K562 (cell line): Measurements from ENCODE around the gene MAP2K7. TPM values are rescaled to one million over a fixed set of nuclear protein-coding genes. Genes with fewer than 3 reads are reported as not detected.
A peak's percentile ranks its signal among the peaks of the same experiment; 100 is the strongest.

Experiments used
- BACH1 ChIP-seq: fragments of 200-800 bp; sonication (Bioruptor generic); IDR thresholded peaks from 2 replicates; pipeline ENCODE4 v1.6.1; 2016; ENCODE audit warnings: missing genetic modification characterization, missing compliant biosample characterization
- E2F8 ChIP-seq: fragments of 450-650 bp; IDR thresholded peaks from 2 replicates; pipeline ENCODE4 v1.7.1; 2018; ENCODE audit warnings: mild to moderate bottlenecking, low read depth; ENCODE audit not compliant: partially characterized antibody
- EZH2 ChIP-seq: IDR thresholded peaks from 2 replicates; pipeline ENCODE4 v1.6.1; 2012; ENCODE audit warnings: low read depth, mild to moderate bottlenecking, inconsistent platforms, low read length, borderline replicate concordance
- KDM2B ChIP-seq: fragments of 250-450 bp; sonication (Bioruptor Pico); IDR thresholded peaks from 2 replicates; pipeline ENCODE4 v1.8.0; 2021; ENCODE audit warnings: mild to moderate bottlenecking, moderate library complexity
- MEF2D ChIP-seq: conservative IDR thresholded peaks from 2 replicates; pipeline ENCODE4 v1.6.1; 2016; ENCODE audit warnings: low read depth, missing genetic modification characterization, missing compliant biosample characterization
- MTA2 ChIP-seq: fragments of 450-650 bp; IDR thresholded peaks from 2 replicates; pipeline ENCODE4 v1.6.1; 2016; ENCODE audit warnings: low read depth
- NR2C1 ChIP-seq, 2 experiments: fragments of 450-650 bp; IDR thresholded peaks; 2 replicates each; pipeline ENCODE4 v1.6.1; 2017; ENCODE audit warnings: mild to moderate bottlenecking in 2 of 2, antibody characterized with exemption in 1 of 2, inconsistent platforms in 1 of 2, missing compliant biosample characterization in 1 of 2, missing genetic modification characterization in 1 of 2
- NR2F6 ChIP-seq: fragments of 450-650 bp; formaldehyde crosslinking; IDR thresholded peaks from 2 replicates; pipeline ENCODE4 v1.4.0; 2020; ENCODE audit warnings: mild to moderate bottlenecking
- NRF1 ChIP-seq, 2 experiments: fragments of 450-650 bp; IDR thresholded peaks in 1 of 2; conservative IDR thresholded peaks in 1 of 2; 2 replicates each; pipeline ENCODE4 v1.6.1; 2014; ENCODE audit warnings: mild to moderate bottlenecking in 2 of 2
- PCBP1 ChIP-seq: fragments of 200-400 bp; formaldehyde crosslinking; IDR thresholded peaks from 2 replicates; pipeline ENCODE4 v1.6.1; 2018; ENCODE audit warnings: mild to moderate bottlenecking, low read depth, low read length; ENCODE audit not compliant: poor library complexity, severe bottlenecking
- RBFOX2 ChIP-seq: fragments of 200-400 bp; formaldehyde crosslinking; IDR thresholded peaks from 2 replicates; pipeline ENCODE4 v1.6.1; 2017; ENCODE audit warnings: low read depth, mild to moderate bottlenecking, low read length, moderate library complexity
- RBM25 ChIP-seq: fragments of 200-400 bp; formaldehyde crosslinking; IDR thresholded peaks from 2 replicates; pipeline ENCODE4 v1.6.1; 2018; ENCODE audit warnings: low read length, low read depth, moderate library complexity; ENCODE audit not compliant: severe bottlenecking
- TOE1 ChIP-seq, 2 experiments: fragments of 450-650 bp in 1 of 2; sonication (generic) in 1 of 2; formaldehyde crosslinking in 1 of 2; IDR thresholded peaks; 2 replicates each; pipeline versions ENCODE4 v1.7.1 to v1.8.0; 2016 to 2022; ENCODE audit warnings: borderline replicate concordance in 2 of 2, mild to moderate bottlenecking in 2 of 2, antibody characterized with exemption in 1 of 2, inconsistent platforms in 1 of 2, low read depth in 1 of 2, missing genetic modification reagents in 1 of 2, moderate library complexity in 1 of 2
- ZBED1 ChIP-seq: IDR thresholded peaks from 2 replicates; pipeline ENCODE4 v1.6.1; 2014
- ZC3H4 ChIP-seq: sonication (generic); formaldehyde crosslinking; IDR thresholded peaks from 2 replicates; pipeline ENCODE4 v1.9.0; 2021; ENCODE audit warnings: missing genetic modification reagents, borderline replicate concordance
- ZNF224 ChIP-seq: sonication (generic); formaldehyde crosslinking; IDR thresholded peaks from 2 replicates; pipeline ENCODE4 v1.8.0; 2022; ENCODE audit warnings: mild to moderate bottlenecking, missing genetic modification reagents
- polyA plus RNA-seq, 8 experiments: library from polyadenylated mRNA; depleted of rRNA in 4 of 8; stranded (reverse) in 5 of 8; unstranded in 3 of 8; fragments of >200 nt; fragmentation: Nextera tagmentation in 2 of 8; fragmentation: Illumina TruSeq in 1 of 8; extraction: Ambion mirVana in 2 of 8; extraction: Trizol in 1 of 8; gene quantifications; 2 replicates each; pipeline versions ENCODE4 v1.2.1 to v1.2.3, GENCODE V29; 2011 to 2014; ENCODE audit warnings: inconsistent platforms in 1 of 8, missing spikeins in 1 of 8
- total RNA-seq, 7 experiments: library from RNA; depleted of rRNA in 6 of 7; stranded (reverse); fragments of >200 nt in 6 of 7; fragmentation: Illumina TruSeq in 2 of 7; extraction: Trizol in 2 of 7; gene quantifications; 2 replicates each; pipeline versions ENCODE4 v1.2.1 to v1.2.3, GENCODE V29; 2011 to 2021; ENCODE audit warnings: low replicate concordance in 1 of 7
- TF ChIP-seq, protein P1 (sequence below), 2 experiments: fragments of 450-650 bp in 1 of 2; IDR thresholded peaks; 2 replicates each; pipeline ENCODE4 v1.6.1; 2011 to 2017; ENCODE audit warnings: low read depth in 2 of 2, antibody characterized with exemption in 1 of 2, borderline replicate concordance in 1 of 2, low read length in 1 of 2, mild to moderate bottlenecking in 1 of 2, mixed read lengths in 1 of 2; ENCODE audit not compliant: control insufficient read depth in 1 of 2
- TF ChIP-seq, protein P2 (sequence below): fragments of 450-650 bp; IDR thresholded peaks from 2 replicates; pipeline ENCODE4 v1.6.1; 2014; ENCODE audit warnings: low read depth, mild to moderate bottlenecking, moderate library complexity, borderline replicate concordance

Gene MAP2K7
- total and polyA plus RNA-seq, 9 of the 15 experiments (the other 6 are each of a cell fraction or from before 2014, with no cell fraction given): 0.51 to 45.8 (median 14.1) TPM

DNA sequence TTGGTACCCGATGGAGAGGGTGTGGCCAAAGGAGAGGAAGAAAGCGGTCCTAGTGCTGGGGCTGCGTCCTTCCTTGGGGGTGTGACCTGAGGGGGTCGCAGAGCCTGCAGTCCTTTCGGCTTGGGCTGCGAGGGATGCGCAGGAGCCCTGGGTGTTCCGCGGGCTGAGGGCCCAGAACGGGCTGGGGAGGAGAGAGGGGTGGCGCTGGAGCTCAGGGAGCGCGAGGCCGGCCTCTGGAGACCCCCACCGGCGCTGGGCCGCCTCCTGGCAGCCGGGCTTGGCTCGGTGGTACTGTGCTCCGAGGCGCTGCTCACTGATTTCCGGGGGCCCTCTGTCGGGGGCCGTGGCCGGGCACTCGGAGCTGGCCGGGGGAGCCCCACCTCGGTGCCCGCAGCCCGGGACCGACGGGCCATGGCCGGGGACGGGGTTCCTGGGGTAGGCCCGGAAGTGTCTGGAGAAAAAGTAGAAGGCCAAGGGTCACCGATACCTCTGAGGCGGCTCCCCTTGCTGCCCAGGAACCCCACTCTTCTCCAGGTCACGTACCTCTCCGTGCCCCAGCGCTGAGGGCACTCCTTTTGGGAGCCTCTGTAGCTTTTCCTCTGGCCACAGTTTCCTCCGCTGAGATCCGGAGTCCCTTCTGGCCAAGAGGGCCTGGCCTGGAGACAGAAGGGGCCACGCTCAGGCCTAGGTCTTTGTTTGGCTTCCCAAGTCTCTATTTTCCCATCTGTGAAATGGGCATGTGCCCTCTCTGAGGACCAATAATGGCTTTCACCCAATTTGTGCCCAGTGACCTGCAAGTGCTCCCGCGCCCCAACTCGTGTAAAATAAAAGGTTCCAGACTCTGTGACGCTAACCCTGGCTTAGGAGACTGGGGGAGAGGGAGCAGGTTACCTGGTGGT lies 31.1 kb upstream of the MAP2K7 start (continued):
- TF ChIP-seq RBFOX2 (no peak), MTA2 (no peak), ZNF224 (CRISPR knock-in tag) (no peak), NR2C1 (IDR thresholded peaks at IDR 0.05) (no peak), NR2C1 (tag; IDR thresholded peaks at IDR 0.05) (no peak), EZH2 (no peak), TOE1 (IDR thresholded peaks at IDR 0.05; ENCODE audit: borderline replicate concordance) (no peak), TOE1 (CRISPR knock-in tag; IDR thresholded peaks at IDR 0.05; ENCODE audit: borderline replicate concordance, low read depth) (0 out of 2 replicates have a peak, but pooled peaks have one; percentile 34), ZC3H4 (CRISPR knock-in tag) (0 out of 2 replicates have a peak, but pooled peaks have one; percentile 39), NRF1 (conservative IDR thresholded peaks at IDR 0.05 in 1 of 2, IDR thresholded peaks at IDR 0.05 in 1 of 2) (peak in 1 of 2 experiments; percentile 58; a peak in 2 of 4 replicates), E2F8 (no peak), PCBP1 (no peak), BACH1 (tag) (no peak), KDM2B (0 out of 2 replicates have a peak, but pooled peaks have one; percentile 4), MEF2D (tag) (no peak), NR2F6 (no peak), RBM25 (peak; percentile 93), ZBED1 (no peak)
- TF ChIP-seq, protein P1, sequence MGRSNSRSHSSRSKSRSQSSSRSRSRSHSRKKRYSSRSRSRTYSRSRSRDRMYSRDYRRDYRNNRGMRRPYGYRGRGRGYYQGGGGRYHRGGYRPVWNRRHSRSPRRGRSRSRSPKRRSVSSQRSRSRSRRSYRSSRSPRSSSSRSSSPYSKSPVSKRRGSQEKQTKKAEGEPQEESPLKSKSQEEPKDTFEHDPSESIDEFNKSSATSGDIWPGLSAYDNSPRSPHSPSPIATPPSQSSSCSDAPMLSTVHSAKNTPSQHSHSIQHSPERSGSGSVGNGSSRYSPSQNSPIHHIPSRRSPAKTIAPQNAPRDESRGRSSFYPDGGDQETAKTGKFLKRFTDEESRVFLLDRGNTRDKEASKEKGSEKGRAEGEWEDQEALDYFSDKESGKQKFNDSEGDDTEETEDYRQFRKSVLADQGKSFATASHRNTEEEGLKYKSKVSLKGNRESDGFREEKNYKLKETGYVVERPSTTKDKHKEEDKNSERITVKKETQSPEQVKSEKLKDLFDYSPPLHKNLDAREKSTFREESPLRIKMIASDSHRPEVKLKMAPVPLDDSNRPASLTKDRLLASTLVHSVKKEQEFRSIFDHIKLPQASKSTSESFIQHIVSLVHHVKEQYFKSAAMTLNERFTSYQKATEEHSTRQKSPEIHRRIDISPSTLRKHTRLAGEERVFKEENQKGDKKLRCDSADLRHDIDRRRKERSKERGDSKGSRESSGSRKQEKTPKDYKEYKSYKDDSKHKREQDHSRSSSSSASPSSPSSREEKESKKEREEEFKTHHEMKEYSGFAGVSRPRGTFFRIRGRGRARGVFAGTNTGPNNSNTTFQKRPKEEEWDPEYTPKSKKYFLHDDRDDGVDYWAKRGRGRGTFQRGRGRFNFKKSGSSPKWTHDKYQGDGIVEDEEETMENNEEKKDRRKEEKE (IDR thresholded peaks at IDR 0.05; ENCODE audit: borderline replicate concordance in 1 of 2, control insufficient read depth in 1 of 2, low read depth in 2 of 2, low read length in 1 of 2): no peak
- TF ChIP-seq, protein P2, sequence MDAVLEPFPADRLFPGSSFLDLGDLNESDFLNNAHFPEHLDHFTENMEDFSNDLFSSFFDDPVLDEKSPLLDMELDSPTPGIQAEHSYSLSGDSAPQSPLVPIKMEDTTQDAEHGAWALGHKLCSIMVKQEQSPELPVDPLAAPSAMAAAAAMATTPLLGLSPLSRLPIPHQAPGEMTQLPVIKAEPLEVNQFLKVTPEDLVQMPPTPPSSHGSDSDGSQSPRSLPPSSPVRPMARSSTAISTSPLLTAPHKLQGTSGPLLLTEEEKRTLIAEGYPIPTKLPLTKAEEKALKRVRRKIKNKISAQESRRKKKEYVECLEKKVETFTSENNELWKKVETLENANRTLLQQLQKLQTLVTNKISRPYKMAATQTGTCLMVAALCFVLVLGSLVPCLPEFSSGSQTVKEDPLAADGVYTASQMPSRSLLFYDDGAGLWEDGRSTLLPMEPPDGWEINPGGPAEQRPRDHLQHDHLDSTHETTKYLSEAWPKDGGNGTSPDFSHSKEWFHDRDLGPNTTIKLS: no peak
